ENCODE data around the gene LAMA3. TPM values are rescaled to one million over a fixed set of nuclear protein-coding genes. Genes with fewer than 3 reads are reported as not detected.

LAMA3 gene
- total and polyA plus RNA-seq, 2 of the 13 experiments (the other 11 are each of a cell fraction or from before 2014, with no cell fraction given): 0.45 to 2.2 TPM

- TF ChIP-seq ZNF180 (CRISPR knock-in tag; IDR thresholded peaks at IDR 0.05; ENCODE audit: borderline replicate concordance, low read depth): no peak
- no peak for TF ChIP-seq DRAP1 (CRISPR knock-in tag; IDR thresholded peaks at IDR 0.05)
- no peak for TF ChIP-seq EZH2 (conservative IDR thresholded peaks at IDR 0.05; ENCODE audit: low read depth, low read length)
- TF ChIP-seq ZBTB39 (CRISPR knock-in tag; IDR thresholded peaks at IDR 0.05): no peak
- no peak for TF ChIP-seq IRF9 (CRISPR knock-in tag; IDR thresholded peaks at IDR 0.05; ENCODE audit: borderline replicate concordance)
- TF ChIP-seq KIAA2018 (CRISPR knock-in tag; IDR thresholded peaks at IDR 0.05; ENCODE audit: borderline replicate concordance): no peak
- no peak for TF ChIP-seq PITX1 (CRISPR knock-in tag; IDR thresholded peaks at IDR 0.05)
- TF ChIP-seq ZFP36 (IDR thresholded peaks at IDR 0.05; ENCODE audit: borderline replicate concordance, low read depth, low read length, partially characterized antibody): no peak
- no peak for TF ChIP-seq ZSCAN21 (CRISPR knock-in tag; IDR thresholded peaks at IDR 0.05; ENCODE audit: borderline replicate concordance)
- TF ChIP-seq PCBP2 (optimal IDR thresholded peaks at IDR 0.05; ENCODE audit: low read depth, low read length, poor library complexity, severe bottlenecking): no peak
- no peak for TF ChIP-seq ZNF17 (CRISPR knock-in tag; IDR thresholded peaks at IDR 0.05)
- TF ChIP-seq FOXA3 (CRISPR knock-in tag; IDR thresholded peaks at IDR 0.05): 0 out of 2 replicates have a peak, but pooled peaks have one; percentile 13
- no peak for TF ChIP-seq ZXDC (CRISPR knock-in tag; IDR thresholded peaks at IDR 0.05)
Measured at GRCh38 chr18:23859466-23860336, 170.4 kb downstream of the LAMA3 start (continued).
